Calu3 (cell line): ENCODE data around the gene GDE1. TPM values are rescaled to one million over a fixed set of nuclear protein-coding genes. Genes with fewer than 3 reads are reported as not detected.

Experiments used
- BruUV-seq: library from RNA; stranded (reverse); fragments of 400-500 nt; replicated peaks from 2 replicates; lab custom pipeline; 2021; lab: Mats Ljungman, UMichigan
- CTCF ChIA-PET: fragments of 300-600 bp; sonication (Branson Sonifier 250); formaldehyde crosslinking; loops from one replicate; lab custom pipeline; 2022; ENCODE audit warnings: antibody characterized with exemption; lab: Charles Lee
- DNase-seq: peaks from one replicate; pipeline ENCODE4 v3.0.0; 2022
- H3K27ac Mint-ChIP-seq: one replicate; pipeline ENCODE4 v1.8.0; 2022; ENCODE audit warnings: mixed read lengths; ENCODE audit not compliant: unreplicated experiment
- H3K27me3 Mint-ChIP-seq: one replicate; pipeline ENCODE4 v1.8.0; 2022; ENCODE audit warnings: mixed read lengths; ENCODE audit not compliant: unreplicated experiment
- H3K36me3 Mint-ChIP-seq: one replicate; pipeline ENCODE4 v1.8.0; 2022; ENCODE audit warnings: mild to moderate bottlenecking, moderate library complexity, mixed read lengths; ENCODE audit not compliant: insufficient read depth, unreplicated experiment
- H3K4me1 Mint-ChIP-seq: one replicate; pipeline ENCODE4 v1.8.0; 2022; ENCODE audit warnings: mild to moderate bottlenecking, low read depth, mixed read lengths; ENCODE audit not compliant: unreplicated experiment
- H3K4me3 Mint-ChIP-seq: one replicate; pipeline ENCODE4 v1.8.0; 2022; ENCODE audit warnings: mild to moderate bottlenecking, low read depth, moderate library complexity, mixed read lengths; ENCODE audit not compliant: unreplicated experiment
- H3K9me3 Mint-ChIP-seq: one replicate; pipeline ENCODE4 v1.8.0; 2022; ENCODE audit warnings: low read depth, mixed read lengths; ENCODE audit not compliant: unreplicated experiment
- CTCF ChIP-seq: fragments of 200-600 bp; IDR thresholded peaks from one replicate; pipeline ENCODE4 v1.8.0; 2022; ENCODE audit warnings: antibody characterized with exemption; ENCODE audit not compliant: unreplicated experiment
- intact Hi-C: fragments of 100-400 bp; cut with micrococcal nuclease; formaldehyde crosslinking; loops from one replicate; pipeline ENCODE4 v1.10.0; 2022; ENCODE audit not compliant: unreplicated experiment
- total RNA-seq: library from RNA; stranded (reverse); gene quantifications from 2 replicates; pipeline ENCODE4 v1.2.3, GENCODE V29; 2022

Gene GDE1
- total RNA-seq, 1 experiment from 2014 or later = 98.2 TPM

GRCh38 chr16:19542138-19542821 lies 20.4 kb upstream of the GDE1 start:
- peaks cover 33% of the 10 kb centered on the region for H3K36me3 Mint-ChIP-seq
- H3K4me3 Mint-ChIP-seq = no peak overlapping the region

GRCh38 chr16:19540241-19540970 lies 18.5 kb upstream of the GDE1 start:
- peaks cover 4% of the 10 kb centered on the region for H3K9me3 Mint-ChIP-seq
- H3K27me3 Mint-ChIP-seq = no peaks in the 10 kb centered on the region
- no TSS peak for BruUV-seq

More at GRCh38 chr16:19542138-19542821, 20.4 kb upstream of the GDE1 start:
- no peak for DNase-seq
- intact Hi-C loops = no loop called here
- Mint-ChIP-seq H3K27me3 (no peaks in the 10 kb centered on the region), H3K4me1 (peaks cover 8% of the 10 kb centered on the region), H3K27ac (no peak overlapping the region), H3K9me3 (peaks cover 4% of the 10 kb centered on the region)
- no peak for TF ChIP-seq CTCF
- CTCF ChIA-PET = interaction anchor here (0.6 kb wide), 1 partner anchor 225 kb away, joined by 5 read pairs; no protein-coding TSS in a partner anchor
- BruUV-seq = no TSS peak

GRCh38 chr16:19532601-19533000 lies 10.7 kb upstream of the GDE1 start:
- H3K27me3 Mint-ChIP-seq = no peaks in the 10 kb centered on the region
- CTCF ChIA-PET = no interaction called here
- no peaks in the 10 kb centered on the region for H3K4me1 Mint-ChIP-seq

More at GRCh38 chr16:19540241-19540970, 18.5 kb upstream of the GDE1 start:
- H3K36me3 Mint-ChIP-seq = peaks cover 26% of the 10 kb centered on the region
- H3K27ac Mint-ChIP-seq = no peak overlapping the region
- intact Hi-C loops = no loop called here
- no peak overlapping the region for H3K4me3 Mint-ChIP-seq
- CTCF ChIA-PET = interaction anchor here (0.6 to 0.7 kb wide), 3 partner anchors 17 to 290 kb away, joined by 3 to 4 read pairs (median 3); partner anchors contain the start of gene CCP110
- peaks cover 8% of the 10 kb centered on the region for H3K4me1 Mint-ChIP-seq
- no peak for TF ChIP-seq CTCF
- no peak for DNase-seq

GRCh38 chr16:19528666-19529065 lies 6.8 kb upstream of the GDE1 start:
- Mint-ChIP-seq H3K27ac (no peak overlapping the region), H3K4me3 (no peak overlapping the region), H3K36me3 (peaks cover 14% of the 10 kb centered on the region), H3K4me1 (peaks cover 15% of the 10 kb centered on the region), H3K27me3 (no peaks in the 10 kb centered on the region), H3K9me3 (no peaks in the 10 kb centered on the region)
- CTCF ChIA-PET = no interaction called here
- no peak for DNase-seq
- BruUV-seq = no TSS peak
- no peak for TF ChIP-seq CTCF
- intact Hi-C loops = loop anchor here (10.0 kb wide), 1 partner anchor 434 kb away; no protein-coding TSS in a partner anchor

More at GRCh38 chr16:19532601-19533000, 10.7 kb upstream of the GDE1 start:
- DNase-seq = no peak
- Mint-ChIP-seq H3K36me3 (peaks cover 4% of the 10 kb centered on the region), H3K9me3 (no peaks in the 10 kb centered on the region), H3K27ac (no peak overlapping the region), H3K4me3 (no peak overlapping the region)
- no TSS peak for BruUV-seq
- no peak for TF ChIP-seq CTCF
- intact Hi-C loops = no loop called here
